Activated T-helper 17 cell treated with anti-CD3 and anti-CD28 coated beads, Interleukin-2, amount 50 U/mL, for 72 hours (primary cell): ENCODE data around the gene CDH22. TPM values are rescaled to one million over a fixed set of nuclear protein-coding genes. Genes with fewer than 3 reads are reported as not detected.

Experiments used
- ATAC-seq: fragments of 150-1000 bp; cut with Tn5 transposase; replicated peaks from 2 replicates; pipeline ENCODE4 v1.10.0; 2021; ENCODE audit warnings: mild to moderate bottlenecking, moderate library complexity
- H3K27ac Mint-ChIP-seq: one replicate; pipeline ENCODE4 v1.8.0; 2022; ENCODE audit warnings: mixed read lengths
- H3K27me3 Mint-ChIP-seq: one replicate; pipeline ENCODE4 v1.8.0; 2022; ENCODE audit warnings: mixed read lengths
- H3K36me3 Mint-ChIP-seq: one replicate; pipeline ENCODE4 v1.8.0; 2022; ENCODE audit warnings: low read depth, mild to moderate bottlenecking, mixed read lengths
- H3K4me1 Mint-ChIP-seq: one replicate; pipeline ENCODE4 v1.8.0; 2022; ENCODE audit warnings: mixed read lengths
- H3K4me3 Mint-ChIP-seq: one replicate; pipeline ENCODE4 v1.8.0; 2022; ENCODE audit warnings: mild to moderate bottlenecking, mixed read lengths
- H3K9me3 Mint-ChIP-seq: one replicate; pipeline ENCODE4 v1.8.0; 2022; ENCODE audit warnings: mixed read lengths
- total RNA-seq, 2 donors: library from RNA; stranded (reverse); gene quantifications; one replicate each; pipeline ENCODE4 v1.2.3, GENCODE V29; 2022

Gene CDH22
- total RNA-seq, 2 donors from 2014 or later, result not detected

- Mint-ChIP-seq H3K27ac (no peak overlapping the region), H3K36me3 (no peaks in the 10 kb centered on the region), H3K9me3 (no peaks in the 10 kb centered on the region)
Measured at GRCh38 chr20:46178891-46179290, 129.4 kb downstream of the CDH22 start.

GRCh38 chr20:46177768-46178167, 130.5 kb downstream of the CDH22 start:
- no peak for ATAC-seq
- no peak overlapping the region for H3K4me3 Mint-ChIP-seq
- H3K4me1 Mint-ChIP-seq, result no peaks in the 10 kb centered on the region
- peaks cover 45% of the 10 kb centered on the region for H3K27me3 Mint-ChIP-seq
- H3K27ac Mint-ChIP-seq, result no peak overlapping the region
- H3K36me3 Mint-ChIP-seq, result no peaks in the 10 kb centered on the region
- no peaks in the 10 kb centered on the region for H3K9me3 Mint-ChIP-seq

More at GRCh38 chr20:46178891-46179290, 129.4 kb downstream of the CDH22 start:
- H3K4me1 Mint-ChIP-seq, result no peaks in the 10 kb centered on the region
- H3K4me3 Mint-ChIP-seq, result no peak overlapping the region
- H3K27me3 Mint-ChIP-seq, result peaks cover 35% of the 10 kb centered on the region
- ATAC-seq, result no peak

- no peaks in the 10 kb centered on the region for H3K4me1 Mint-ChIP-seq
- no peaks in the 10 kb centered on the region for H3K36me3 Mint-ChIP-seq
- H3K27me3 Mint-ChIP-seq, result peaks cover 51% of the 10 kb centered on the region
- ATAC-seq, result no peak
- no peaks in the 10 kb centered on the region for H3K9me3 Mint-ChIP-seq
- H3K4me3 Mint-ChIP-seq, result no peak overlapping the region
- no peak overlapping the region for H3K27ac Mint-ChIP-seq
Measured at GRCh38 chr20:46176739-46177378, 131.4 kb downstream of the CDH22 start.

- peaks cover 57% of the 10 kb centered on the region for H3K27me3 Mint-ChIP-seq
- H3K9me3 Mint-ChIP-seq, result no peaks in the 10 kb centered on the region
- no peak for ATAC-seq
- H3K4me1 Mint-ChIP-seq, result no peaks in the 10 kb centered on the region
- H3K27ac Mint-ChIP-seq, result no peak overlapping the region
- H3K36me3 Mint-ChIP-seq, result no peaks in the 10 kb centered on the region
- no peak overlapping the region for H3K4me3 Mint-ChIP-seq
Measured at GRCh38 chr20:46175127-46175494, 133.2 kb downstream of the CDH22 start.

- Mint-ChIP-seq H3K4me3 (no peak overlapping the region), H3K27ac (no peak overlapping the region), H3K9me3 (no peaks in the 10 kb centered on the region), H3K4me1 (no peaks in the 10 kb centered on the region), H3K36me3 (no peaks in the 10 kb centered on the region), H3K27me3 (peaks cover 53% of the 10 kb centered on the region)
- peak; percentile 92 for ATAC-seq
Measured at GRCh38 chr20:46174469-46175126, 133.7 kb downstream of the CDH22 start.

GRCh38 chr20:46173652-46174468, 134.4 kb downstream of the CDH22 start:
- no peak overlapping the region for H3K27ac Mint-ChIP-seq
- no peaks in the 10 kb centered on the region for H3K36me3 Mint-ChIP-seq
- no peak overlapping the region for H3K4me3 Mint-ChIP-seq
- no peaks in the 10 kb centered on the region for H3K4me1 Mint-ChIP-seq
- peaks cover 53% of the 10 kb centered on the region for H3K27me3 Mint-ChIP-seq
- no peak for ATAC-seq
- H3K9me3 Mint-ChIP-seq, result no peaks in the 10 kb centered on the region

- Mint-ChIP-seq H3K9me3 (no peaks in the 10 kb centered on the region), H3K27ac (no peak overlapping the region), H3K4me3 (no peak overlapping the region), H3K27me3 (peaks cover 45% of the 10 kb centered on the region), H3K4me1 (no peaks in the 10 kb centered on the region), H3K36me3 (no peaks in the 10 kb centered on the region)
- no peak for ATAC-seq
Measured at GRCh38 chr20:46172961-46173536, 135.2 kb downstream of the CDH22 start.

GRCh38 chr20:46172455-46172854, 135.8 kb downstream of the CDH22 start:
- H3K27ac Mint-ChIP-seq, result no peak overlapping the region
- H3K36me3 Mint-ChIP-seq, result no peaks in the 10 kb centered on the region
- no peaks in the 10 kb centered on the region for H3K4me1 Mint-ChIP-seq
- H3K27me3 Mint-ChIP-seq, result peaks cover 44% of the 10 kb centered on the region
- no peaks in the 10 kb centered on the region for H3K9me3 Mint-ChIP-seq
- H3K4me3 Mint-ChIP-seq, result no peak overlapping the region
- ATAC-seq, result no peak

GRCh38 chr20:46171909-46172308, 136.4 kb downstream of the CDH22 start:
- Mint-ChIP-seq H3K27me3 (peaks cover 44% of the 10 kb centered on the region), H3K27ac (no peak overlapping the region), H3K4me1 (no peaks in the 10 kb centered on the region), H3K9me3 (no peaks in the 10 kb centered on the region), H3K36me3 (no peaks in the 10 kb centered on the region), H3K4me3 (no peak overlapping the region)
- ATAC-seq, result no peak

- Mint-ChIP-seq H3K4me3 (no peak overlapping the region), H3K27ac (no peak overlapping the region), H3K4me1 (no peaks in the 10 kb centered on the region), H3K27me3 (peaks cover 43% of the 10 kb centered on the region), H3K36me3 (no peaks in the 10 kb centered on the region), H3K9me3 (no peaks in the 10 kb centered on the region)
- ATAC-seq, result no peak
Measured at GRCh38 chr20:46171476-46171875, 136.8 kb downstream of the CDH22 start.

GRCh38 chr20:46169245-46170171, 138.8 kb downstream of the CDH22 start:
- Mint-ChIP-seq H3K36me3 (no peaks in the 10 kb centered on the region), H3K9me3 (no peaks in the 10 kb centered on the region), H3K4me1 (no peaks in the 10 kb centered on the region), H3K27me3 (peaks cover 32% of the 10 kb centered on the region), H3K27ac (no peak overlapping the region), H3K4me3 (no peak overlapping the region)
- no peak for ATAC-seq

- no peaks in the 10 kb centered on the region for H3K4me1 Mint-ChIP-seq
- no peaks in the 10 kb centered on the region for H3K36me3 Mint-ChIP-seq
- no peaks in the 10 kb centered on the region for H3K9me3 Mint-ChIP-seq
- peaks cover 31% of the 10 kb centered on the region for H3K27me3 Mint-ChIP-seq
- no peak overlapping the region for H3K27ac Mint-ChIP-seq
- ATAC-seq, result no peak
- no peak overlapping the region for H3K4me3 Mint-ChIP-seq
Measured at GRCh38 chr20:46168438-46168837, 139.9 kb downstream of the CDH22 start.

GRCh38 chr20:46167080-46167479, 141.2 kb downstream of the CDH22 start:
- no peaks in the 10 kb centered on the region for H3K4me1 Mint-ChIP-seq
- H3K27ac Mint-ChIP-seq, result no peak overlapping the region
- ATAC-seq, result no peak
- peaks cover 27% of the 10 kb centered on the region for H3K27me3 Mint-ChIP-seq
- no peaks in the 10 kb centered on the region for H3K36me3 Mint-ChIP-seq
- no peaks in the 10 kb centered on the region for H3K9me3 Mint-ChIP-seq
- no peak overlapping the region for H3K4me3 Mint-ChIP-seq

GRCh38 chr20:46164254-46164653, 144.0 kb downstream of the CDH22 start:
- Mint-ChIP-seq H3K9me3 (no peaks in the 10 kb centered on the region), H3K4me1 (no peaks in the 10 kb centered on the region)
- no peak for ATAC-seq

More at GRCh38 chr20:46164254-46164653, 144.0 kb downstream of the CDH22 start:
- H3K36me3 Mint-ChIP-seq, result no peaks in the 10 kb centered on the region
- H3K27ac Mint-ChIP-seq, result no peak overlapping the region
- H3K27me3 Mint-ChIP-seq, result peaks cover 26% of the 10 kb centered on the region
- H3K4me3 Mint-ChIP-seq, result no peak overlapping the region
